NCI-H187 treated with DMSO at 0.1 percent for 48 hours (cell line): ENCODE data around the gene ADAT1.

Experiments used
- DNase-seq: peaks from one replicate; lab custom pipeline; 2025; lab: John Stamatoyannopoulos, UW

ADAT1 gene

GRCh38 chr16:75576384-75576811 lies 46.7 kb downstream of the ADAT1 start:
- no peak for DNase-seq

- no peak for DNase-seq
These were observed 47.1 kb downstream of the ADAT1 start for GRCh38 chr16:75575958-75576357.

GRCh38 chr16:75573955-75574354 lies 49.1 kb downstream of the ADAT1 start:
- DNase-seq: no peak

DNA sequence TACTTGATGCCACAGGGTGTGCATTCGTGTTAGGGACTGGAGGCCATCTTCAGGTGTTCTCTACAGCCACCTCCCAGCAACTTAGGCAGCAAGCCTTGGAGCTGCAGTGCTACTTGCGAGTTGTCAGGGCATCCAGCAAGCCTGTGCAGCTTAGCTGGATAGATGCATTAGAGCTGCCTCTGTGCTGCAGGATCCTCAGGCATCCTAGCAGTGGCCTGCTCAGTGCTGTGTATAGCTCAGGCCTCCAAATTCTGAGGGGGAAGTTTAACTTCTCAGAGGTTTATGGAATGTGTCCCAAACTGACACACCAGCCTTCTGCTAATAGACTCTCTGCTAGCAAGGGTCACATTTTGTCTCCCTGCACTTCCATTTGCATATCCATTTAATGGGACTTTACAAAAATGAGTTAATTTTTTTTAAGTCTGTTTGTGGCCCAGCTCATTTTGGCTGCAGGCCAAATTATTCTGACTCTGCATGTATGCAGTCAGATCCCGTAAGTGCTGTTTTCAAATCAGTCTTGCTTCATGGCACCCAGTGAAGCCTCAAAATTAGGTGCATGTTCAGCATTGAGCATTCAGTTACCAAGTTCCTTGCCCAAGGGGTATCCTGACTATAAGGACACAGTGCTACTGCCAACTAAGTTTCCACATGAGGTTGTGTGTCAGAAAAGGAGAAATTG lies 50.1 kb downstream of the ADAT1 start:
- DNase-seq: no peak

- no peak for DNase-seq
These were observed 52.5 kb downstream of the ADAT1 start for GRCh38 chr16:75570396-75571065.

DNA sequence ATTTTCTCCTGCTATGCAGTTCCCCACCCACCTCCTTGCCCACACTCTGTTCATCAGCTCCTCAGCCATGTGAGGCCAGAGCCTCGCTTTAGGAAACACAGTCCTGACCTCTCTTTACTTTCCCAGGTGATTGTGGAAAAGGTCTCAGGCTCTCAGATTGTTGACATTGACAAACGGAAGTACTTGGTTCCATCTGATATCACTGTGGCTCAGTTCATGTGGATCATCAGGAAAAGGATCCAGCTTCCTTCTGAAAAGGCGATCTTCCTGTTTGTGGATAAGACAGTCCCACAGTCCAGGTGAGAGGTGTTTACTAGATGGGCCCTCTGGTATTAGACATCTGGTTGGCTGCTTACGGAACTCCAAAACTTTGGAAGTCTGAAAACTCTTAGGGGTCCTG lies 55.2 kb downstream of the ADAT1 start:
- DNase-seq: no peak

DNA sequence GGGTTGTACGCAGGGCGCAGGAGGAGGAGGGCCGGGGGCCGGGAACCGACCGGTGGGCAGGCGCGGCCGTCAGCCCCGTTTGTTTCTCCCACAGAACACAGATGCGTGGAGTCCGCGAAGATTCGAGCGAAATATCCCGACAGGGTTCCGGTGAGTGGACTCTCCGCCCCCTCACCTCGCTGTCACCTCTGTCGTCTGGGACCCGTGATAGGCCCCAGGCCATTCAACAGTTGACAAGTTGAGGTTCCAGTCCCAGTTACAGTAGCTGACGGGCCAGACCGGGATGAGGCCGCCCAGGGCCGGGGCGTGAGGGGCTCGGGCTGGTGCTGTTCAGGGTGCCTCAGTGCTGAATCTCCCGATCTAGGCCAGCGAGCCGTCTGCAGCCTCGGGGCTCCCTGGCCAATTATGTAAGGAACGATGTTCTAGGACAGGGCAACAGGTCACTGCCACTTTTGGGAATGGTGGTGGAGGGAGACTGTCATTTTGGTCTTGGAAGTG lies 56.3 kb downstream of the ADAT1 start:
- DNase-seq: no peak

DNA sequence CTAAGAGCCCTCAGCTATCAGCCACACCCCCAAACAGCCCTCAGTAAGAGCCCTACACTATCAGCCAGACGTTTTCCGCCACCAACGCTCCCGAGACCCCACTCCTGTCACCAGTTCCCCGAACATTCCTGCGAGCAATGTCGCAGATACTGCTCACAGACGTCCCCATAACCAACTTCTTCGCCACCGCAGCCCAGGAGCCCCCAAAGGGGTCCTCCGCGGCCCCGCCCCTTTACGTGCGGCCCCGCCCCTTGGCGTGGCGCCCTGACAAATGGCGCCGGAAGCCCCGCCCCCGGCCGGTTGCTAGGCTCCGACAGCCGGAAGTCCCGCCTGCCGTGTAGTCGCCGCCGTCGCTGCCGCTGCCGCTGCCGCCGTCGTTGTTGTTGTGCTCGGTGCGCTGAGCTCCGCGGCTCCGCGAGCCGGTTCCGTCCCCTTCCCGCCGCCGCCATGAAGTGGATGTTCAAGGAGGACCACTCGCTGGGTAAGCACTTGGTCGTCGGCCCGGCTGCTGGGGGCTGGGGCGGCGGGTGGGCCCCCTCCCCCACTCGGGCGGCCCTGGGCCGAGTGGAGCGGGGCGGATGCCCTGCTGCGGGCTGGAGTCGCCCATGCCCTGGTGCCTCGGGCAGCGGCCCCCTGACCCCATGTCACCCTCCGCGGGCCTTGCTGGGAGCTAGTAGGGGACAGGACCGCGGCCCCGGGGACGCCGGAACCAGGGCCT lies 56.9 kb downstream of the ADAT1 start, which contains the start of gene GABARAPL2:
GABARAPL2 (plus strand) TSS at position 340 of the 718 bp plus-strand sequence; CDS start at position 448, 108 bp downstream.
- DNase-seq: peak; percentile 7

DNA sequence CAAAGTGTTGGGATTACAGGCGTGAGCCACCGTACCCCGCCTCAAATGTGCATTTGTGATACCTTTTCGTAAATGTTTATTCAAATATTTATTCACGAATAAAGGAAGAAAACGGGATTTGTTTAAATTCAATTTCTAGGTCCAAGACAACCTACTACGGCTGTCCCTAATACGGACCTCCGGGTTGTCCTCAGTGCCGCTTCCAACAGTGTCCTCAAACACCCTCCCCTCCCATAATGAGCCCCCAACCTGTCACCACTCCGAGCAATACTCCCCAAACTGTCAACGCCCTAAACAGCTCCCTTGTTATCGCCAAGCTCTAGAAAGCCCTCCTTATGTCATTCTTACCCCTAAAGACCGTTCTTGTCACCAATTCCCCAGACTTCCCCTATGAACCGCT lies 57.4 kb downstream of the ADAT1 start:
- DNase-seq: no peak

DNA sequence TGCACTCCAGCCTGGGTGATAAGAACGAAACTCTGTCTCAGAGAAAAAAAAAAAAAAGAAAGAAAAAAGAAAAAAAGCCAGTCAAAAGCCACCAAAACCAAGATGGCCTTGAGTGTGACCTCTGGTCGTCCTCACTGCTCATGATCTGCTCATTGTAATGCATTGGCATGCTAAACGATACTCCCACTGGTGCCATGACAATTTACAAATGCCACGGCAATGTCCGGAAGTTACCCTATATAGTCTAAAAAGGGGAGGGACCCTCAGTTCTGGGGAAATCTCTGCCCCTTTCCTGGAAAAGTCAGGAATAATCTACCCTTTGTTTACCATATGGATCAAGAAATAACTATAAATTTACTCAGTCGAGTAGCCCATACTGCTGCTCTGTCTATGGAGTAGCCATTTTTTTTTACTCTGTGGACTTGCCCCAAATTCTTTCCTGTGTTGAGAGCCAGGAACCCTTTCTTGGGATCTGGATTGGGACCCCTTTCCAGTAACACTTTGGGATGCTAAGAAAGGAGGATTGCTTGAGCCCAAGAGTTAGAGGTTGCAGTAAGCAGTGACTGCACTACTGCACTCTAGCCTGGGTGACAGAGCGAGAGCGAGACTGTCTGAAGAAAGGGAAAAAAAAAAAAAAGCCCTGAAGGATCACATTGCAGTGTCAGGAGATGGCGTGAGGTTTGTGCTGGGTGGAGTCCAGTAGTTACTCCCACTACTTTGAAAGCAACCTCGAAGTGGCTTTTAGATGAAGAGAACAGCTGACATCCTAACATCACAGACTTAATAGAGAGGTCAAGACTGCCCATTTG lies 63.3 kb downstream of the ADAT1 start:
- no peak for DNase-seq

- DNase-seq: no peak
These were observed 64.2 kb downstream of the ADAT1 start for GRCh38 chr16:75558846-75559401.

GRCh38 chr16:75556431-75556950 lies 66.6 kb downstream of the ADAT1 start:
- no peak for DNase-seq

GRCh38 chr16:75555707-75556430 lies 67.2 kb downstream of the ADAT1 start, which contains the start of gene TMEM231:
TMEM231 (minus strand) TSS chr16:75556252; CDS start chr16:75556209, 43 bp downstream.
- no peak for DNase-seq

DNA sequence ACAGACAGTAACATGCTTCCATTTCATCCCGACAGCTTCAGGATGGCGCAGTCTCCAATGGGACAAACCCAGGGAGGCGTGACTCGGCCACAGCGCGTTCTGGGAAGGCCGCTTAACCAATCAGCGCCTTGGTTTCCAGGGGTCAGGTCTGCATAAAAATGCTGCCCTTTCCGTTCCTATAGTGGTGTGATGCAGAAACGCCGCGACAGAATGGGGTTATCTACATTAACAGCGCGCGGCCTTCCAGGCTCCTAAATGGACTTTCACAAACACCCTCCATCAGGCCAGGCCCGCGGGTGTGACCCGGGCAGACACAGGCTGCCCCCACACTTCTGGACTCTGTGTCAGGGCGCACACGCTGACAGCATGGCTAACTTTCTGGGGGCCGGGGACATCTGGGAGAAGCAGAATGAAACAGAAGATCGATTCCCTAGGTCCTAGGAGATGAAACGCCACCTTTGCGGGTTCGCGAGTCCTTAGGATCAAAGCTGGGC lies 67.8 kb downstream of the ADAT1 start:
- peak; percentile 17 for DNase-seq

- DNase-seq: no peak
These were observed 70.1 kb downstream of the ADAT1 start for GRCh38 chr16:75552951-75553350.

DNA sequence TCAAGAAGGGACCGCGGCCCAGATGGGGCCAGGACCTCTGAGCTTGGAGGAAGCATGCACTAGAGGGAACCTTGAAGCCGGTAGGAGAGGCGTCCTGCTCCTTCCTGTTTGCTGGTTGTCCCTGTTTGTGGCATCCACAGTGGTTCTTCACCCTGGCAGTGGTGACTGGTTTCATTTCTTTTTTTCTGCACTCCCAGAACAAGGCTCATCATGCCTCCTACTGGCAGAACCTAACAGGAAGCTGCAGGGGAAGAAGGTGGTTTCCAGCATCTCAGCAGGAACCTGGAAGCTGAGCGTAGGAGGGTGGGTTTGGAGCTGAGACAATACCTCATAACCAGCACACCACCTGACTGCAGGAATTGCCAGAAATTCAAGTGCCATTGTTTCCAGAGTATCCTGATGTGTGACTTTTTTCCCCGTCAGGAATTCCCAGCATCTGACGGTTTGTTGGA lies 72.8 kb downstream of the ADAT1 start:
- DNase-seq: no peak
